ENCODE measurements around the gene DNLZ. TPM values are rescaled to one million over a fixed set of nuclear protein-coding genes. Genes with fewer than 3 reads are reported as not detected.
A peak's percentile ranks its signal among the peaks of the same experiment; 100 is the strongest.

Gene DNLZ
- total and polyA plus RNA-seq, 10 of the 15 experiments (the other 5 are each of a cell fraction or from before 2014, with no cell fraction given): 0.66 to 29.7 (median 14.7) TPM; not detected in 1

- TF ChIP-seq, protein P1, sequence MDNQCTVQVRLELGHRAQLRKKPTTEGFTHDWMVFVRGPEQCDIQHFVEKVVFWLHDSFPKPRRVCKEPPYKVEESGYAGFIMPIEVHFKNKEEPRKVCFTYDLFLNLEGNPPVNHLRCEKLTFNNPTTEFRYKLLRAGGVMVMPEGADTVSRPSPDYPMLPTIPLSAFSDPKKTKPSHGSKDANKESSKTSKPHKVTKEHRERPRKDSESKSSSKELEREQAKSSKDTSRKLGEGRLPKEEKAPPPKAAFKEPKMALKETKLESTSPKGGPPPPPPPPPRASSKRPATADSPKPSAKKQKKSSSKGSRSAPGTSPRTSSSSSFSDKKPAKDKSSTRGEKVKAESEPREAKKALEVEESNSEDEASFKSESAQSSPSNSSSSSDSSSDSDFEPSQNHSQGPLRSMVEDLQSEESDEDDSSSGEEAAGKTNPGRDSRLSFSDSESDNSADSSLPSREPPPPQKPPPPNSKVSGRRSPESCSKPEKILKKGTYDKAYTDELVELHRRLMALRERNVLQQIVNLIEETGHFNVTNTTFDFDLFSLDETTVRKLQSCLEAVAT (IDR thresholded peaks at IDR 0.05): no peak
- no peak for TF ChIP-seq ZZZ3 (IDR thresholded peaks at IDR 0.05; ENCODE audit: control insufficient read depth, insufficient read length, low read depth)
- no peak for TF ChIP-seq PAX5 (IDR thresholded peaks at IDR 0.05; ENCODE audit: borderline replicate concordance, low read depth, low read length)
These were observed 35.4 kb downstream of the DNLZ start (continued) for GRCh38 chr9:136328011-136328621.

DNA sequence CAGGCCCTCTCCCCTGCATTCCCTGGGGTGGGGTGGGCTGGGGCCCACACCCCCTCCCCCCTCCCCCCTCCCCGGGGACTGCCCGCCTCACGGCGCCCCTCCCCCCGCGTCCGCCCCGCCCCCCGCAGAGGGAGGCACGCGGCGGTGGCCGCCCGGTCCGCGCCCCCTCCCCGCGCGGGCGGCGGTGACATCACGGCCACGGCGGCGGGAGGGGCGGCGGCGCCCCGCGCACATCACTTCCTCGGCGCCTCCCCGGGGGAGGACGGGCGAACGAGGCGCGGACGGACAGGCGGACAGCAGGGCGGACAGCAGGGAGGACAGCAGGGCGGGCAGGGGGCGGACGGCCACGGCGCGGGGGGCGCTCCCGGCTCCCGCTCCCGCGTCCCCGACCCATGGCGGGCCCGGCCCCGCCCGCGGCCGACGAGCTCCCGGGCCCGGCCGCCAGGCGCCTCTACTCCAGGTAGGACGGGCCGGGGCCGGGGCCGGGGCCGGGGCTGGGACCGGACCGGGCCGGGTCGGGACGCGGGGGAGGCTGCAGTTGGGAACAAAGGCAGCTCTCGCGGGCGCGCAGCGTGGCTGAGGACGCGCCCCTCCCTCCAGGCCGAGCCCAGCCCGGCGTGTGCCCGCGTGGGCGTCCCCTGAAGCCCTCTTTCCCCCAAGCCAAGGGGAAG, 36.1 kb downstream of the DNLZ start, which contains the start of gene GPSM1:
TSS of gene GPSM1 (plus strand) at position 236 of the 671 bp plus-strand sequence. CDS start at position 393, 157 bp downstream.
- in situ Hi-C loops (cut with MboI): no loop called here
- Histone ChIP-seq H3K4me3 (no peak within 1 kb of the TSS), H3K79me2 (ENCODE audit: control insufficient read depth, insufficient read depth, low read length) (no peaks in the 10 kb centered on the region), H3K9ac (ENCODE audit: control insufficient read depth, insufficient read depth, low read length) (no peak within 1 kb of the TSS), H2AFZ (ENCODE audit: control insufficient read depth, low read depth, low read length) (no peak within 1 kb of the TSS), H4K20me1 (ENCODE audit: control insufficient read depth, insufficient read depth) (no peaks in the 10 kb centered on the region), H3K27ac (ENCODE audit: control insufficient read depth, insufficient read depth) (no peak within 1 kb of the TSS), H3K4me1 (ENCODE audit: control insufficient read depth, insufficient read depth, low read length) (no peaks in the 10 kb centered on the region), H3K9me3 (replicated peaks; ENCODE audit: control insufficient read depth, insufficient read depth, low read length) (no peaks in the 10 kb centered on the region), H3K4me2 (ENCODE audit: control insufficient read depth, insufficient read depth) (no peak within 1 kb of the TSS), H3K27me3 (replicated peaks in 1 of 2; ENCODE audit: control insufficient read depth in 2 of 2, insufficient read depth in 2 of 2, low read length in 1 of 2) (peaks cover 8 to 9% of the 10 kb centered on the region in 2 experiments; a peak in 3 of 4 replicates), H3K36me3 (ENCODE audit: control insufficient read depth in 2 of 2, insufficient read depth in 2 of 2, low read length in 1 of 2) (no peaks in the 10 kb centered on the region)
- no peak for TF ChIP-seq PBX3 (IDR thresholded peaks at IDR 0.05; ENCODE audit: insufficient replicate concordance, low read depth, low read length)
- TF ChIP-seq BHLHE40 (IDR thresholded peaks at IDR 0.05; ENCODE audit: borderline replicate concordance in 1 of 2, low read depth in 2 of 2, low read length in 1 of 2): peak in 1 of 2 experiments; percentile 8; a peak in 1 of 4 replicates
- ChIA-PET POLR2A (no interaction called here), CTCF (no interaction called here), SMC1A (ENCODE audit: uncharacterized antibody, unreplicated experiment) (no interaction called here), RAD21 (ENCODE audit: unreplicated experiment) (no interaction called here)
- DNase-seq (ENCODE audit: low read depth, low spot score) (no peak), ATAC-seq (no peak), FAIRE-seq (no peak)
- 0% methylated on average over 4 of the region's 88 CpGs for WGBS (ENCODE audit: insufficient coverage, insufficient replicate concordance, low lambda C conversion rate, missing lambda C conversion rate)
- intact Hi-C loops (cut with micrococcal nuclease; ENCODE audit: unreplicated experiment): no loop called here
- BruUV-seq (replicated peaks): no TSS peak

Data from GM12878 (cell line).